Activated CD8-positive, alpha-beta T cell treated with anti-CD3 and anti-CD28 coated beads for 36 hours (primary cell): ENCODE measurements around the gene SH3GL2. TPM values are rescaled to one million over a fixed set of nuclear protein-coding genes. Genes with fewer than 3 reads are reported as not detected.
"Not testable (repeated sequence)": the region's sequence is repeated elsewhere in the genome, so short reads cannot be mapped to it uniquely, and the experiment has no call there.

Experiments
- ATAC-seq: fragments of 200-7000 bp; cut with Tn5 transposase; one replicate; pipeline ENCODE4 v1.10.0; 2021; ENCODE audit warnings: mild to moderate bottlenecking, moderate library complexity
- CTCF ChIA-PET: fragments of 350-600 bp; sonication (Branson Sonifier 250); formaldehyde crosslinking; loops from one replicate; lab custom pipeline; 2021; ENCODE audit warnings: antibody characterized with exemption; lab: Charles Lee
- POLR2A ChIA-PET: fragments of 350-600 bp; sonication (Branson Sonifier 250); formaldehyde crosslinking; loops from one replicate; lab custom pipeline; 2021; ENCODE audit warnings: antibody characterized with exemption; lab: Charles Lee
- DNase-seq: peaks from one replicate; pipeline ENCODE4 v3.0.0-alpha.2; 2020
- H3K27ac Mint-ChIP-seq: one replicate; pipeline ENCODE4 v1.8.0; 2021; ENCODE audit warnings: mild to moderate bottlenecking, mixed read lengths
- H3K27me3 Mint-ChIP-seq: one replicate; pipeline ENCODE4 v1.8.0; 2021; ENCODE audit warnings: mixed read lengths
- H3K36me3 Mint-ChIP-seq: one replicate; pipeline ENCODE4 v1.8.0; 2021; ENCODE audit warnings: low read depth, mixed read lengths
- H3K4me1 Mint-ChIP-seq: one replicate; pipeline ENCODE4 v1.8.0; 2021; ENCODE audit warnings: low read depth, mixed read lengths
- H3K4me3 Mint-ChIP-seq: one replicate; pipeline ENCODE4 v1.8.0; 2021; ENCODE audit warnings: mild to moderate bottlenecking, moderate library complexity, mixed read lengths
- H3K9me3 Mint-ChIP-seq: one replicate; pipeline ENCODE4 v1.8.0; 2021; ENCODE audit warnings: mixed read lengths
- intact Hi-C: fragments of 100-400 bp; cut with micrococcal nuclease; formaldehyde crosslinking; loops from one replicate; pipeline ENCODE4 v1.10.0; 2022
- total RNA-seq, 2 experiments: library from RNA; stranded (reverse); gene quantifications; one replicate each; pipeline ENCODE4 v1.2.3, GENCODE V29; 2021
- TF ChIP-seq, protein P1 (sequence below): fragments of 200-600 bp; IDR thresholded peaks from one replicate; pipeline ENCODE4 v1.8.0; 2022; ENCODE audit warnings: antibody characterized with exemption, mild to moderate bottlenecking

The SH3GL2 gene
- total RNA-seq, 2 experiments from 2014 or later, result not detected

DNA sequence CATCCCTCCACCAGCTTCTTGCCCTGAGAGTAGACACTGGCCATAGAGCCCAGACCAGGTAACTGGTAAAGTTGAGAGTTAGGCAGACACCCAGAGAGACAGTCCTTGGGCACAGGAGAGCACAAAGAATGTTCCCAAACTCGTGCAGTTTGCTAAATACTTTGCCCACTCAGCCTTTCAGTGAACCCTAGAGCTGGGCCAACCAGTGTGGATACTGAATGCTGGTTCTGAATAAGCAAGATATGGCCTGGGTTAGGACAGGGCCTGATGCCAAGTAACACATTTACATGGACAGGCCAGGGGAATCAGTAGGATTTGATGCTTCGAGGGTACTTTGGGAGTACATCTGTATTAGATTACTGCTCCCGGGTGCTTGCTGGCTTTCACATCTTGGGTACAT, 185.4 kb downstream of the SH3GL2 start:
- ATAC-seq, result no peak
- no peaks in the 10 kb centered on the region for H3K36me3 Mint-ChIP-seq
- H3K9me3 Mint-ChIP-seq, result no peaks in the 10 kb centered on the region
- ChIA-PET CTCF (no interaction called here), POLR2A (no interaction called here)
- no peak overlapping the region for H3K4me3 Mint-ChIP-seq
- H3K4me1 Mint-ChIP-seq, result no peaks in the 10 kb centered on the region
- TF ChIP-seq, protein P1, sequence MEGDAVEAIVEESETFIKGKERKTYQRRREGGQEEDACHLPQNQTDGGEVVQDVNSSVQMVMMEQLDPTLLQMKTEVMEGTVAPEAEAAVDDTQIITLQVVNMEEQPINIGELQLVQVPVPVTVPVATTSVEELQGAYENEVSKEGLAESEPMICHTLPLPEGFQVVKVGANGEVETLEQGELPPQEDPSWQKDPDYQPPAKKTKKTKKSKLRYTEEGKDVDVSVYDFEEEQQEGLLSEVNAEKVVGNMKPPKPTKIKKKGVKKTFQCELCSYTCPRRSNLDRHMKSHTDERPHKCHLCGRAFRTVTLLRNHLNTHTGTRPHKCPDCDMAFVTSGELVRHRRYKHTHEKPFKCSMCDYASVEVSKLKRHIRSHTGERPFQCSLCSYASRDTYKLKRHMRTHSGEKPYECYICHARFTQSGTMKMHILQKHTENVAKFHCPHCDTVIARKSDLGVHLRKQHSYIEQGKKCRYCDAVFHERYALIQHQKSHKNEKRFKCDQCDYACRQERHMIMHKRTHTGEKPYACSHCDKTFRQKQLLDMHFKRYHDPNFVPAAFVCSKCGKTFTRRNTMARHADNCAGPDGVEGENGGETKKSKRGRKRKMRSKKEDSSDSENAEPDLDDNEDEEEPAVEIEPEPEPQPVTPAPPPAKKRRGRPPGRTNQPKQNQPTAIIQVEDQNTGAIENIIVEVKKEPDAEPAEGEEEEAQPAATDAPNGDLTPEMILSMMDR, result no peak
- H3K27me3 Mint-ChIP-seq, result no peaks in the 10 kb centered on the region
- no peak for DNase-seq
- H3K27ac Mint-ChIP-seq, result no peak overlapping the region
- intact Hi-C loops, result no loop called here

DNA sequence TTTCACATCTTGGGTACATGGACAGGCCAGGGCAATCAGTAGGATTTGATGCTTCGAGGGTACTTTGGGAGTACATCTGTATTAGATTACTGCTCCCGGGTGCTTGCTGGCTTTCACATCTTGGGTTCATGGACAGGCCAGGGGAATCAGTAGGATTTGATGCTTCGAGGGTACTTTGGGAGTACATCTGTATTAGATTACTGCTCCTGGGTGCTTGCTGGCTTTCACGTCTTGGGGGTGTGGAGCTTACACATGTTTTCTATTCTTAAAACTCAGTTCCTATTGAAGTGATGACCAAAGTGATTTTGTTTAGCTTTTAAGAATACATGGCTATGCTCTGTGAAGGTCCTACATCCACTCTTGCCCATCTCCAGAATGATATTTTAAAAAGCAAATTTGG, 186.3 kb downstream of the SH3GL2 start:
- CTCF ChIA-PET, POLR2A ChIA-PET, H3K36me3 Mint-ChIP-seq, intact Hi-C loops, ATAC-seq, H3K9me3 Mint-ChIP-seq, H3K27ac Mint-ChIP-seq, H3K4me3 Mint-ChIP-seq, H3K27me3 Mint-ChIP-seq, H3K4me1 Mint-ChIP-seq, DNase-seq: not testable (repeated sequence)

DNA sequence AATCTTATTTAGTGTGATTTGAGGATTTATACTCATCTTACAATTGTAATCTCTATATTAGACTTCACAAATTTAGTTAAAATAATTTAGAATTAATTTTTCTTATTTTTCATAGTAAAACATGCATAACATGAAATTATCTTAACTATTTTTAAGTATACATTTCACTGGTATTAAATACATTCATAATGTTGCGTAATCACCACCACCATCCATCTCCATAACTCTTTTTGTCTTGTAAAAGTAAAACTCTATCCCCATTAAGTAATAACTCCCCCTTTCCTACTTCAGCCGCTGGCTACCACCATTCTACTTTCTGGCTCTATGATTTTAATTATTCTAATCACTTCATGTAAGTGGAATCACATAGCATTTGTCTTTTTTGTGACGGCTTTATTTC, 193.4 kb downstream of the SH3GL2 start:
- POLR2A ChIA-PET, result interaction anchor here (0.5 kb wide), 1 partner anchor 103 kb away, joined by 3 read pairs; no protein-coding TSS in a partner anchor
- CTCF ChIA-PET, result no interaction called here
- ATAC-seq, result no peak

DNA sequence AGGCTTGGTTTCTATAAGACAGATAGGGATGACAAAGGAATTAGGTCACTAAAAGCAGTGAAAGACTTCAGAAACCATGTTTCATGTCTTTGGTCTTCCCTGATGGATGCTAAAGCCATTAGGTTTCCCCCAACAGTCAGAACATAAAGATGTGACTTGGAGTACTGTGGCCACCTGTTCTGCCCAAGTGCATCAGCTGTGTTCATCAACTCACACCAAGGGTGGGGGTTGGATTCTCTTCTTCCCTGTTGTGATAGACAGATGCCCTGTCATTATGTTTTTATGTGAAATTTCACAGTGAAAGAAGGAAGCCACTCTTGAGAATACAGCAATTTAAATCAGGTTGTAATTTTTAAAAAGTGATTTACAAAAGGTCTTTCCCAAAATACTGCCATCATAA, 196.8 kb downstream of the SH3GL2 start:
- TF ChIP-seq, protein P1, result no peak
- no peak overlapping the region for H3K4me3 Mint-ChIP-seq
- POLR2A ChIA-PET, result no interaction called here
- intact Hi-C loops, result no loop called here
- CTCF ChIA-PET, result no interaction called here
- H3K9me3 Mint-ChIP-seq, result no peaks in the 10 kb centered on the region
- H3K4me1 Mint-ChIP-seq, result no peaks in the 10 kb centered on the region
- H3K27me3 Mint-ChIP-seq, result no peaks in the 10 kb centered on the region
- no peak overlapping the region for H3K27ac Mint-ChIP-seq
- DNase-seq (no peak), ATAC-seq (no peak)
- H3K36me3 Mint-ChIP-seq, result no peaks in the 10 kb centered on the region

More for the DNA sequence above, 193.4 kb downstream of the SH3GL2 start:
- Mint-ChIP-seq H3K27ac (no peak overlapping the region), H3K4me3 (no peak overlapping the region), H3K9me3 (no peaks in the 10 kb centered on the region), H3K36me3 (no peaks in the 10 kb centered on the region), H3K27me3 (no peaks in the 10 kb centered on the region), H3K4me1 (no peaks in the 10 kb centered on the region)
- no peak for DNase-seq
- intact Hi-C loops, result no loop called here
- TF ChIP-seq, protein P1, result no peak

DNA sequence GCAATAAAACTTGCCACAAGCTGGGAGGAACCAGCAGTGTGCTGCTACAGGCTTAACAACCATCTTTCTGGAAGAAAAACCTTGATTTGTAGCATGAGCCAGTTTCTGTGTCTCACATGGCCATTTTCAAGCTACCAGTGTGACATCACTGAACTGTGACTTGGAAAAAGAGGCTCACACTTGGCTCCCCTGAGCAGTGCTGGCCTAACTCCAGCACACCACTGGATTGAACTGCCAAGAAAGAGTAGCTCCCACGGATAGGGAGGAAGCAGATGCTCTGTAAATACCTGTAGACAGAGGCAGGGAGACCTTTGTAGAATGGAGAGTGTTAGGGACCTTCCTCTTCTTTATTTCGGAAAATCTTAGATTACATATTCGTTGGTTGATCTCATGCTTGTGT, 197.9 kb downstream of the SH3GL2 start:
- ATAC-seq (no peak), DNase-seq (no peak)
- ChIA-PET POLR2A (interaction anchor here (0.6 kb wide), 1 partner anchor 12 kb away, joined by 3 read pairs; no protein-coding TSS in a partner anchor), CTCF (no interaction called here)
- Mint-ChIP-seq H3K9me3 (peaks cover 2% of the 10 kb centered on the region), H3K27me3 (no peaks in the 10 kb centered on the region), H3K4me1 (no peaks in the 10 kb centered on the region), H3K36me3 (no peaks in the 10 kb centered on the region), H3K4me3 (no peak overlapping the region), H3K27ac (no peak overlapping the region)
- intact Hi-C loops, result no loop called here
- TF ChIP-seq, protein P1, result no peak

DNA sequence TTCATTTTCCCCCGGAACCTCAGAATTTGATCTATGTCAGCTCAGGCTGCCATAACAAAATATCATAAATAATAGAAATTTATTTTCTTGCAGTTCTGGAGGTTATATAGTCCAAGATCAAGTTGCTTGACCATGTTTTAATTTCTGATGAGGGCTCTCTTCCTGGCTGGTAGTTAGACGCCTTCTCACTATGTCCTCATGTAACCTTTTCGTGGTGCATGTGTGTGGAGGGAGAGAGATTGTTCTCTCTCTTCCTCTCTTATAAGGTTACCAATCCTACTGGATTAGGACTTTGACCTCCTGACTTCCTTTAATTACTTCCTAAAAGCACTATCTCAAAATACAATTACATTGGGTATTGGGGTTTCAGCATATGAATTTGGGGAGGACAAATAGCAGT, 198.6 kb downstream of the SH3GL2 start:
- TF ChIP-seq, protein P1, result no peak
- Mint-ChIP-seq H3K4me1 (no peaks in the 10 kb centered on the region), H3K9me3 (peaks cover 2% of the 10 kb centered on the region), H3K36me3 (no peaks in the 10 kb centered on the region), H3K27me3 (no peaks in the 10 kb centered on the region), H3K4me3 (no peak overlapping the region), H3K27ac (no peak overlapping the region)
- no peak for ATAC-seq
- intact Hi-C loops, result no loop called here
- ChIA-PET CTCF (no interaction called here), POLR2A (no interaction called here)
- no peak for DNase-seq
